HCT116 (cell line): Measurements from ENCODE around the gene SPA17. TPM values are rescaled to one million over a fixed set of nuclear protein-coding genes. Genes with fewer than 3 reads are reported as not detected.

Source experiments
- ATAC-seq: fragments of 200-7000 bp; cut with Tn5 transposase; 2 replicates; pipeline ENCODE4 v1.9.1; 2020; ENCODE audit warnings: mild to moderate bottlenecking, moderate library complexity
- BruUV-seq: library from RNA; stranded (reverse); fragments of 400-500 nt; replicated peaks from 2 replicates; lab custom pipeline; 2021; lab: Mats Ljungman, UMichigan
- CTCF ChIA-PET: fragments of 300-600 bp; sonication (Branson Sonifier 250); formaldehyde crosslinking; loops from one replicate; lab custom pipeline; 2021; ENCODE audit warnings: antibody characterized with exemption; lab: Charles Lee
- POLR2A ChIA-PET: fragments of 300-600, 350-600 bp; sonication (Branson Sonifier 250); formaldehyde crosslinking; loops from one replicate; lab custom pipeline; 2021; ENCODE audit warnings: antibody characterized with exemption; lab: Charles Lee
- RAD21 ChIA-PET, 2 experiments: fragments of 300-600 bp; sonication (Branson Sonifier 250); formaldehyde crosslinking; loops; one replicate each; lab custom pipeline; 2023; ENCODE audit warnings: low total read pairs in 2 of 2; ENCODE audit not compliant: uncharacterized antibody in 2 of 2, unreplicated experiment in 2 of 2, low non-redundant PET in 1 of 2; lab: Charles Lee
- DNase-seq: peaks from one replicate; pipeline ENCODE4 v3.0.0-alpha.2; 2010; ENCODE audit warnings: low read depth, low spot score
- H2AFZ ChIP-seq: fragments of 200-600 bp; shearing (Covaris generic), sonication (generic); 2 replicates; pipeline ENCODE4 v1.6.1; 2017; ENCODE audit warnings: low read depth, mixed run types, mixed read lengths, antibody characterized with exemption, low read length; ENCODE audit not compliant: poor library complexity, severe bottlenecking
- H3K27ac ChIP-seq: 2 replicates; pipeline ENCODE4 v1.5.1; 2012; ENCODE audit warnings: low read depth, low read length
- H3K27me3 ChIP-seq: fragments of 200-600 bp; sonication (generic); 2 replicates; pipeline ENCODE4 v1.6.1; 2016; ENCODE audit warnings: mixed run types, low read length, mixed read lengths; ENCODE audit not compliant: insufficient read depth
- H3K36me3 ChIP-seq, 2 experiments: fragments of 200-500 bp in 1 of 2; fragments of 200-600 bp in 1 of 2; sonication (Bioruptor generic) in 1 of 2; sonication (generic) in 1 of 2; 2 replicates each; pipeline versions ENCODE4 v1.5.1 to v1.6.1; 2014 to 2016; ENCODE audit warnings: low read length in 2 of 2, inconsistent platforms in 1 of 2, mixed read lengths in 1 of 2, mixed run types in 1 of 2; ENCODE audit not compliant: insufficient read depth in 2 of 2, control insufficient read depth in 1 of 2
- H3K4me1 ChIP-seq, 2 experiments: fragments of 200-600 bp in 1 of 2; sonication (generic) in 1 of 2; 2 replicates each; pipeline versions ENCODE4 v1.5.1 to v1.6.1; 2012 to 2017; ENCODE audit warnings: low read length in 2 of 2, inconsistent platforms in 1 of 2, mild to moderate bottlenecking in 1 of 2, mixed read lengths in 1 of 2, mixed run types in 1 of 2, moderate library complexity in 1 of 2; ENCODE audit not compliant: insufficient read depth in 2 of 2, control insufficient read depth in 1 of 2
- H3K4me2 ChIP-seq: fragments of 200-600 bp; sonication (generic); 2 replicates; pipeline ENCODE4 v1.6.1; 2017; ENCODE audit warnings: mixed run types, low read length, mixed read lengths
- H3K4me3 ChIP-seq, 2 experiments: fragments of 200-600 bp in 1 of 2; sonication (generic) in 1 of 2; replicated peaks in 1 of 2; 2 replicates each; pipeline ENCODE4 v1.5.1; 2011 to 2016; ENCODE audit warnings: low read length in 2 of 2, control low read depth in 1 of 2, low read depth in 1 of 2, mild to moderate bottlenecking in 1 of 2, mixed read lengths in 1 of 2, mixed run types in 1 of 2
- H3K79me2 ChIP-seq: fragments of 200-600 bp; sonication (generic); 2 replicates; pipeline ENCODE4 v1.6.1; 2017; ENCODE audit warnings: mild to moderate bottlenecking, mixed run types, low read length, moderate library complexity, mixed read lengths; ENCODE audit not compliant: insufficient read depth
- H3K9ac ChIP-seq: fragments of 200-600 bp; sonication (generic); 2 replicates; pipeline ENCODE4 v1.6.1; 2016; ENCODE audit warnings: low read length, mixed read lengths
- H3K9me2 ChIP-seq: fragments of 200-600 bp; sonication (generic), shearing (Covaris generic); 2 replicates; pipeline ENCODE4 v1.6.1; 2017; ENCODE audit warnings: mixed run types, mild to moderate bottlenecking, moderate library complexity; ENCODE audit not compliant: insufficient read depth
- H3K9me3 ChIP-seq, 2 experiments: fragments of 200-500 bp in 1 of 2; fragments of 200-600 bp in 1 of 2; sonication (Bioruptor generic) in 1 of 2; sonication (generic) in 1 of 2; 2 replicates each; pipeline ENCODE4 v1.6.1; 2014 to 2017; ENCODE audit warnings: low read length in 2 of 2, mixed read lengths in 2 of 2, inconsistent platforms in 1 of 2, low read depth in 1 of 2, mild to moderate bottlenecking in 1 of 2, mixed run types in 1 of 2, moderate library complexity in 1 of 2; ENCODE audit not compliant: control insufficient read depth in 1 of 2, insufficient read depth in 1 of 2
- H4K20me1 ChIP-seq: fragments of 200-600 bp; sonication (generic), shearing (Covaris generic); 2 replicates; pipeline ENCODE4 v1.6.1; 2017; ENCODE audit warnings: mixed run types, mild to moderate bottlenecking, moderate library complexity; ENCODE audit not compliant: insufficient read depth
- ATF3 ChIP-seq: IDR thresholded peaks from 2 replicates; pipeline ENCODE4 v1.6.1; 2012
- CBX3 ChIP-seq: IDR thresholded peaks from 2 replicates; pipeline ENCODE4 v1.6.1; 2012; ENCODE audit warnings: low read depth
- CEBPB ChIP-seq: IDR thresholded peaks from 2 replicates; pipeline ENCODE4 v1.6.1; 2012; ENCODE audit warnings: low read depth
- CTCF ChIP-seq, 3 experiments: fragments of 200-600 bp in 1 of 3; sonication (generic) in 1 of 3; IDR thresholded peaks in 2 of 3; conservative IDR thresholded peaks in 1 of 3; 2 replicates each; pipeline ENCODE4 v1.5.1; 2012 to 2017; ENCODE audit warnings: low read depth in 2 of 3, low read length in 2 of 3, antibody characterized with exemption in 1 of 3, borderline replicate concordance in 1 of 3, control low read depth in 1 of 3, mild to moderate bottlenecking in 1 of 3, mixed read lengths in 1 of 3, mixed run types in 1 of 3, moderate library complexity in 1 of 3; ENCODE audit not compliant: insufficient read depth in 1 of 3
- EGR1 ChIP-seq: IDR thresholded peaks from 2 replicates; pipeline ENCODE4 v1.6.1; 2012; ENCODE audit warnings: low read depth
- EZH2 ChIP-seq: fragments of 200-600 bp; sonication (generic); IDR thresholded peaks from 2 replicates; pipeline ENCODE4 v1.6.1; 2017; ENCODE audit warnings: antibody characterized with exemption, mixed run types
- EZH2phosphoT487 ChIP-seq: fragments of 200-600 bp; IDR thresholded peaks from 2 replicates; pipeline ENCODE4 v1.6.1; 2018; ENCODE audit warnings: antibody characterized with exemption, borderline replicate concordance
- FOSL1 ChIP-seq: IDR thresholded peaks from 2 replicates; pipeline ENCODE4 v1.6.1; 2012; ENCODE audit warnings: low read depth
- JUND ChIP-seq: IDR thresholded peaks from 2 replicates; pipeline ENCODE4 v1.6.1; 2012
- MAX ChIP-seq: IDR thresholded peaks from 2 replicates; pipeline ENCODE4 v1.6.1; 2012
- POLR2A ChIP-seq: IDR thresholded peaks from 2 replicates; pipeline ENCODE4 v1.7.0; 2011; ENCODE audit warnings: borderline replicate concordance; ENCODE audit not compliant: insufficient read depth, insufficient read length; ENCODE audit errors: extremely low read depth
- POLR2AphosphoS5 ChIP-seq: IDR thresholded peaks from 2 replicates; pipeline ENCODE4 v1.6.1; 2011; ENCODE audit warnings: mild to moderate bottlenecking, low read depth, low read length, moderate library complexity
- REST ChIP-seq: IDR thresholded peaks from 2 replicates; pipeline ENCODE4 v1.6.1; 2012; ENCODE audit warnings: low read depth
- SP1 ChIP-seq: IDR thresholded peaks from 2 replicates; pipeline ENCODE4 v1.6.1; 2012; ENCODE audit warnings: low read depth
- SRF ChIP-seq: IDR thresholded peaks from 2 replicates; pipeline ENCODE4 v1.6.1; 2012; ENCODE audit warnings: low read depth
- TCF7L2 ChIP-seq: IDR thresholded peaks from 2 replicates; pipeline ENCODE4 v1.7.0; 2011; ENCODE audit warnings: borderline replicate concordance, inconsistent platforms; ENCODE audit not compliant: insufficient read depth, insufficient read length; ENCODE audit errors: extremely low read depth
- YY1 ChIP-seq: IDR thresholded peaks from 2 replicates; pipeline ENCODE4 v1.6.1; 2011; ENCODE audit warnings: low read length, low read depth, moderate library complexity, mild to moderate bottlenecking; ENCODE audit not compliant: insufficient replicate concordance; ENCODE audit errors: extremely low read depth
- ZFX ChIP-seq: fragments of 450-650 bp; IDR thresholded peaks from 2 replicates; pipeline ENCODE4 v1.6.1; 2017
- ZNF274 ChIP-seq: fragments of 200-500 bp; sonication (Bioruptor generic); IDR thresholded peaks from 2 replicates; pipeline ENCODE4 v1.6.1; 2014; ENCODE audit warnings: mild to moderate bottlenecking, low read depth, low read length, inconsistent platforms
- intact Hi-C: fragments of 100-400 bp; cut with micrococcal nuclease; formaldehyde crosslinking; loops from 2 replicates; pipeline ENCODE4 v1.10.0; 2022
- total RNA-seq: library from RNA; stranded (reverse); gene quantifications from one replicate; pipeline ENCODE4 v1.2.1, GENCODE V29; 2021; ENCODE audit not compliant: unreplicated experiment

Gene SPA17
- total RNA-seq, 1 experiment from 2014 or later, result 12.9 TPM

DNA sequence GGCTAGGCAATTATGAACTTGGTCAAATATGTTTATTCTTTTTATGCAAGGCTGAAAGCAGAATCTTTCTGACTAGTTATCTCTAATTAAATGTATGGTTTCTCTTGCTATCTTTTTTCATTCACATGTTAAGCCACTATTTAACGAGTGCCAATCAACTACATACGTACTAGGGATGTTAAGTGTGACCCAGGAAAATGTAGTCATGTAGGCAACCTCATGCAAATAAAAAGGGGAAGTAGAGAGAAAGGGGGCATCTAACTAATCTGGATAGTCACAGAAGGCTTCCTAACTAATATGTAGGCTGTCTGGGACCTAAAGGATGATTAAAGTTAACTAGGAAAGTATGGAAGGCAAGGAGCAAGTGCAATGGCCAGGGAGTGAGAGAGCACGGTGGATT, 27.6 kb upstream of the SPA17 start:
- ChIA-PET CTCF (interaction anchor here (0.8 kb wide), 1 partner anchor 13 kb away, joined by 3 read pairs; no protein-coding TSS in a partner anchor), RAD21 (no interaction called here), POLR2A (no interaction called here)
- Histone ChIP-seq H3K9ac (no peak overlapping the region), H2AFZ (no peak overlapping the region), H4K20me1 (no peaks in the 10 kb centered on the region), H3K4me3 (no peak overlapping the region), H3K27ac (no peak overlapping the region), H3K9me2 (no peaks in the 10 kb centered on the region), H3K4me2 (no peak overlapping the region), H3K9me3 (0 out of 4 replicates have a peak, but pooled peaks cover 0 to under 1% of the 10 kb centered on the region in 2 experiments), H3K4me1 (peaks cover 0 to 7% of the 10 kb centered on the region in 2 experiments; a peak in 2 of 4 replicates), H3K27me3 (no peaks in the 10 kb centered on the region), H3K79me2 (no peaks in the 10 kb centered on the region), H3K36me3 (no peaks in the 10 kb centered on the region)
- TF ChIP-seq CBX3 (no peak), CEBPB (no peak), SP1 (no peak), REST (no peak), ATF3 (no peak), EZH2phosphoT487 (no peak), YY1 (no peak), JUND (no peak), EZH2 (no peak), EGR1 (no peak), POLR2AphosphoS5 (no peak), CTCF (IDR thresholded peaks at IDR 0.05 in 2 of 3, conservative IDR thresholded peaks at IDR 0.05 in 1 of 3; ENCODE audit: borderline replicate concordance in 1 of 3, insufficient read depth in 1 of 3, low read depth in 2 of 3, low read length in 2 of 3) (no peak), POLR2A (no peak), FOSL1 (no peak), ZFX (no peak), SRF (no peak), ZNF274 (no peak), MAX (no peak), TCF7L2 (no peak)
- intact Hi-C loops, result no loop called here
- DNase-seq, result no peak
- no peak for ATAC-seq
- BruUV-seq, result no TSS peak
